Measurements from ENCODE around the gene C5orf15.
"Not testable (repeated sequence)": the region's sequence is repeated elsewhere in the genome, so short reads cannot be mapped to it uniquely, and the experiment has no call there.

C5orf15 gene

GRCh38 chr5:133938929-133939328 lies 29.5 kb downstream of the C5orf15 start:
- in situ Hi-C loops (cut with MboI; ENCODE audit: low sequenced_read_pairs) = no loop called here

GRCh38 chr5:133938039-133938821 lies 30.2 kb downstream of the C5orf15 start:
- in situ Hi-C loops (cut with MboI; ENCODE audit: low sequenced_read_pairs) = no loop called here

- in situ Hi-C loops (cut with MboI; ENCODE audit: low sequenced_read_pairs) = not testable (repeated sequence)
Measured at GRCh38 chr5:133937628-133938027, 30.8 kb downstream of the C5orf15 start.

GRCh38 chr5:133936651-133937015 lies 31.8 kb downstream of the C5orf15 start:
- in situ Hi-C loops (cut with MboI; ENCODE audit: low sequenced_read_pairs) = no loop called here

GRCh38 chr5:133935991-133936650 lies 32.3 kb downstream of the C5orf15 start:
- in situ Hi-C loops (cut with MboI; ENCODE audit: low sequenced_read_pairs) = not testable (repeated sequence)

GRCh38 chr5:133935667-133935940 lies 32.8 kb downstream of the C5orf15 start:
- in situ Hi-C loops (cut with MboI; ENCODE audit: low sequenced_read_pairs) = no loop called here

GRCh38 chr5:133934822-133935666 lies 33.4 kb downstream of the C5orf15 start:
- in situ Hi-C loops (cut with MboI; ENCODE audit: low sequenced_read_pairs) = no loop called here

GRCh38 chr5:133934311-133934710 lies 34.1 kb downstream of the C5orf15 start:
- in situ Hi-C loops (cut with MboI; ENCODE audit: low sequenced_read_pairs) = no loop called here

GRCh38 chr5:133933670-133934295 lies 34.6 kb downstream of the C5orf15 start:
- in situ Hi-C loops (cut with MboI; ENCODE audit: low sequenced_read_pairs) = no loop called here

GRCh38 chr5:133933169-133933509 lies 35.3 kb downstream of the C5orf15 start:
- in situ Hi-C loops (cut with MboI; ENCODE audit: low sequenced_read_pairs) = no loop called here

- in situ Hi-C loops (cut with MboI; ENCODE audit: low sequenced_read_pairs) = no loop called here
Measured at GRCh38 chr5:133932441-133933168, 35.8 kb downstream of the C5orf15 start.

GRCh38 chr5:133931546-133931945 lies 36.9 kb downstream of the C5orf15 start:
- in situ Hi-C loops (cut with MboI; ENCODE audit: low sequenced_read_pairs) = no loop called here

- in situ Hi-C loops (cut with MboI; ENCODE audit: low sequenced_read_pairs) = no loop called here
Measured at GRCh38 chr5:133930813-133931090, 37.7 kb downstream of the C5orf15 start.

- in situ Hi-C loops (cut with MboI; ENCODE audit: low sequenced_read_pairs) = no loop called here
Measured at GRCh38 chr5:133930061-133930812, 38.2 kb downstream of the C5orf15 start.

GRCh38 chr5:133928587-133929393 lies 39.6 kb downstream of the C5orf15 start:
- in situ Hi-C loops (cut with MboI; ENCODE audit: low sequenced_read_pairs) = no loop called here

- in situ Hi-C loops (cut with MboI; ENCODE audit: low sequenced_read_pairs) = no loop called here
Measured at GRCh38 chr5:133927300-133928180, 40.9 kb downstream of the C5orf15 start.

GRCh38 chr5:133926489-133927299 lies 41.7 kb downstream of the C5orf15 start:
- in situ Hi-C loops (cut with MboI; ENCODE audit: low sequenced_read_pairs) = no loop called here

Measured in HL-60/S4 (cell line).